HG03060 (cell line): ENCODE data around the gene C2orf68.
"Not testable (repeated sequence)": the region's sequence is repeated elsewhere in the genome, so short reads cannot be mapped to it uniquely, and the experiment has no call there.

ENCODE experiments used
- ATAC-seq: cut with Tn5 transposase; IDR thresholded peaks from one replicate; pipeline ENCODE4 v1.9.1; 2021; ENCODE audit warnings: low read depth, moderate number of reproducible peaks; ENCODE audit not compliant: unreplicated experiment

Gene C2orf68

DNA sequence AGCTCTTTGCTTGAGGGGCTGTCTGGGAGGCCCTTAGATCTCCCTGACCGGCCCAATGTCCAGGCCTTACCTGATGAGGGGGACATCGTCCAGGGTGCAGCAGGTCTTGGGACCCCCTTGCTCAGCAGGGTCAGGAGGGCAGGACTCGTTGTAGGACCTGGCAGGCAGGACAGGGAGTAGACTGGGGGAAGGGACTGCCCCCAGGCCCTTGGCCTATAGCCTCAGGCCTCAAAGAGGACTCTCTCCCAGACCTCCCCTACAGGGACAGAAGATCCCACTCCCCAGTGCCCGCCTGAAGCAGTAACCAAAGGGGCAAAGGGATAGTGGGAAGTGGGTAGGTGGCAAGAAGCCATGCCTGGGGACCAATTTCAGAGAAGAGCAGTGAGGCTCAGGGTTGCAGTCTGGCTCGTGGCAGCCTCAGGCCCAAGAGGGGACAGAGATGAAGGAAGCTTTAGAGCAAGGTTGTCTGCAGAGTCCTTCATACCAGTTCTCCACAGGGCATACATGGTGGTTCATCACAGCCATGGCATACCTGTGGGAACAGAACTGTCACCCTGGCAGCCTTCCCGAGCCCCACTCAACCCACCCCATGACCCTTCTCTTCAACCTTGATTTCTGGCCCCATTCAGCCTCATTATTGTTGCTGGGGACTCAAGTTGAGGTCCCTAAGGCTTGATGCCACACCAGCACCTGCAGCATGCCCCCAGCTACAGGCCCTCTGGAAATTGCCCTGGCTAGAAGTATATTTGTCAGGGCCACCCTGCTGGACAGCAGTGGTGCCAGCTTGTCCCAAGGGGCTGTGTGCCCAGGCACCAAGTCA, 10.7 kb downstream of the C2orf68 start:
- ATAC-seq = no peak

DNA sequence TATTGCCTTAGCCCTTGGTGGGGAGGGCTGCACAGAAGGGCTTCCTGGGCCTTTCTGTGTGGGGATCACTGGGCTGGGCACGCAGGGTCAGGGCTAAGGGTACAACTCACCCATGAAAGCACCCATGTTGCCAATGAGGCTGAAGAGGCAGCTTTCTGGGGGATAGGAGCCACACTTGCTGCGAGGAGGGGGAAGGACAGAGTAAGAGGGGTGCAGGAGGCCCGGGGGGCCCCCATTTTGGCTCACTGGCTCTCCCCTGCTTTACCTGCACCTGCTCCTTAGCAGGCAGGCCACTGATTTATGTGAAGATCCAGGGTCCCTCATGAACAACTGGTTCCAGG, 11.7 kb downstream of the C2orf68 start:
- no peak for ATAC-seq

DNA sequence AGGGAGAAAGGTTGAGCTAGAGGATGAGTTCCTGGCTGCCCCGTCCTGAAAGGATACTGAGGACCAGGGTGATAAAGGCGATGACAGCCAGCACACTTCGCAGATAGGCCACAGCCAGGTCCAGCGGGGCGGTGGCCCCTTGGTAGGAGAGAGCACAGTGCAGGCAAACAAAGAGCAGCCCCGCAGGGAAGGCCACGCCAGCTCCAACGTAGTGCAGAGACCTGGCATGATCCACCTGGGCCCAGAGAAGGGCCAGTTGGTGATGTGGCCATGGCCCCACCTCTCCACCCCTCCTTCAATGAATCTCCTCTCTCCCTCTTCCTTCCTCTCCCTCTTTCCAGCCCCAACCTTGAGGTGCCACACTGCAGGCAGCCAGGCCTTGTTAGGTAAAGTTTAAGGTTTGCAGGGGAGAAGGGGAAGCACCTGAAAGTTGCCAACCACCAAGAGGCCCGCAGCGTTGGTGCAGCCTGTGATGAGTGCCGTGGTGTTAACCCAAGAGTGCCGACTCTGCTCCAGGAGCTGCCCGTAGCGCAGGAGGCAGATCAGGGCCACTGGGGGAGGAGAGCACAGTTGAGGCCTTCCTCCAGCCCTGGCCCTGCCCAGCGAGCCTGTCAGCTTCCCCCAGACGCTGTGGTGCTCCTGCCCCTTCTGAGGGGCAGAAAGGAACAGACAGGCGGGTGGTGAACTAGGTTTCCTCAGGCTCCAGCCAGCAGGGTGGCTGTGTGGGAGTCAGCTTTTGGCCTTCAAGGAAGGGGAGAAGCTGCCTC, 12.2 kb downstream of the C2orf68 start:
- ATAC-seq = no peak

DNA sequence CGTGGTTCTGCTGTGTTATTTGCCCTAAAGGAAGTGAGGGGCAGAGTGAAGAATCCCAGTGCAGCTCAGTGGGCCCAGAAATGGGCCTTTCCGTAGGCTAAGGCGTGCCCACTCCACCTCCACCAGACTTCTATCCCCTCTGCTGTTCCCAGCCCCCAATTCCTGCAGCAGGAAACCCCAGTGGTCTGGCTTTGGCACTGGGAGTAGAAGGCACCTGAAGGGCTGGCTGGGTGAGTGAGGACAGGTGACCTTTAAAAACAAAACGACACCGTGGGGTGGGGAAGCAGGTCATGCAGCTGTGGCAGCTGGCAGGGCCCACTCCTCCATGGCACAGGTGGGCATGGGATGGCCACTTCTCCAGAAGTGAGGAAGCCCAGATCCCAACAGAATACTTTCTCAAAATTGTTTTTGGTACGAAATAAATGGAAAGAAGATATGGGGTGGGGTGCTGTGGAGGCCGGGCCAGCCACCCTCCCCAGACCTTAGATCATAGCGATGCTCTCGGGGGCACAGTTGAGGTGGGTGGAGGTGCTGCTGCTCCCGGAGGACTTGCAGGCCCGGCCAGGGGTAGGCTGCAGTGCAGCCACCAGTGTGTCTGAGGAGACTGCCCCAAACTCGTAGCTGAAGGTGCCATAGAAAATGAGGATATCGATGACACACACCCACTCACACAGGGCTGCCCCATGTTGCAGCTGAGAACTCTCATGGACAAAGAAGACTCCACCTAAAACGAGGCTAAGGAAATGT, 13.1 kb downstream of the C2orf68 start:
- ATAC-seq = no peak

DNA sequence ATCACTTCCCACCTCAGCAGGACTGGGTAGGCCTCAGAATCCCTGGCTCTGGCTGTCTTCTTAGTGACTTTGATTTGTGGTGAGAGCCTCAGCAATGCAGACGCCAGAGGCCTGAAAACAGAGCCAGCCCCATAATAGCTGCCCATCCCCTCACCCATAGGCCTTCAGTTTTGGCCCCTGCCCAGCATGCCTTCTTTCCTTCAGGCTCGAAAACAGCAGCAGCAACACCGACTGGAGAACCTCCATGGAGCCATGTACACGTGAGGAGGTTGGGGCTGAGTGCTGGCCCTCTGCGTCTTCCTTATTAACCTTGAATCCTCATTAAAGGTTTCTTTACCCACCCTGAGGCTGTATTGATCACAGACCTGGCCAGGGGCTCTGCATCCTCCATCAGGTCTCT, 14.6 kb downstream of the C2orf68 start:
- ATAC-seq = no peak

DNA sequence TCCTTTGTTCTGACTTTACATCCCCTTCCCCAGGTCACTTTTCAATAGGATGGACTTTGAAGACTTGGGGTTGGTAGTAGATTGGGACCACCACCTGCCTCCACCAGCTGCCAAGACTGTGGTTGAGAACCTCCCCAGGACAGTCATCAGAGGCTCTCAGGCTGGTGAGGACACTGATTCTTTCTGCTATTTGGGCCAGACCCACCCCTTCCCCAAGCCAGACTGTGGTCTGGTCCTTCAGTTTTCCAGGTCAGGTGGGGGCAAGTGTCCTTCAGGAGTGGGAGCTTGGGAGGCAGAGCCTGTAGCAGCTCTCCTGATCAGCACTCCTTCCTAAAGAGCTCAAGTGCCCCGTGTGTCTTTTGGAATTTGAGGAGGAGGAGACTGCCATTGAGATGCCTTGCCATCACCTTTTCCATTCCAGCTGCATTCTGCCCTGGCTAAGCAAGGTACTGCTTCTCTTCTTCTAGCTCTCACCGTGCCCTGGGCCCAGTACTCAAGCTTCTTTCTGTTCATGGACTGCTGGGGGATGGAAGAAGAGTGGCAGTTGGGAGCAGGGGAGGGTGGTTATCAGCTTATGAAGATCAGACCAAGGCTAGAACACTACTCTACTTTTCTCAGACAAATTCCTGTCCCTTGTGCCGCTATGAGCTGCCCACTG, 15.3 kb downstream of the C2orf68 start:
- no peak for ATAC-seq

DNA sequence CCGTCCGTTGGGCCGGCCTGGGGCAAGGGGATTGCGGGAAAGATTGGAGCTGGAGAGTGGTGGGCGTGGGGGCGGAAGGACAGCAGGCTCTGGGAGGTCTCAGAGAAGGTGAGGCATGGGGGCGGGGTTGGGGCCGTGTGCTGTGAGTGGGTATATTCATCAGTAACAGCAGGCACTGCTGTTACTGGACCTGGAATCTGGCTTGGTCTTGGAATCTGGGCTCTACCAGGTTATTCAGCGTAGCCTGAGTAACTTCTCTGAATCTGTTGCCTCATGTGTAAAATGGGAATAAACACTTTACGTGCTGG, 15.9 kb downstream of the C2orf68 start:
- ATAC-seq = no peak

DNA sequence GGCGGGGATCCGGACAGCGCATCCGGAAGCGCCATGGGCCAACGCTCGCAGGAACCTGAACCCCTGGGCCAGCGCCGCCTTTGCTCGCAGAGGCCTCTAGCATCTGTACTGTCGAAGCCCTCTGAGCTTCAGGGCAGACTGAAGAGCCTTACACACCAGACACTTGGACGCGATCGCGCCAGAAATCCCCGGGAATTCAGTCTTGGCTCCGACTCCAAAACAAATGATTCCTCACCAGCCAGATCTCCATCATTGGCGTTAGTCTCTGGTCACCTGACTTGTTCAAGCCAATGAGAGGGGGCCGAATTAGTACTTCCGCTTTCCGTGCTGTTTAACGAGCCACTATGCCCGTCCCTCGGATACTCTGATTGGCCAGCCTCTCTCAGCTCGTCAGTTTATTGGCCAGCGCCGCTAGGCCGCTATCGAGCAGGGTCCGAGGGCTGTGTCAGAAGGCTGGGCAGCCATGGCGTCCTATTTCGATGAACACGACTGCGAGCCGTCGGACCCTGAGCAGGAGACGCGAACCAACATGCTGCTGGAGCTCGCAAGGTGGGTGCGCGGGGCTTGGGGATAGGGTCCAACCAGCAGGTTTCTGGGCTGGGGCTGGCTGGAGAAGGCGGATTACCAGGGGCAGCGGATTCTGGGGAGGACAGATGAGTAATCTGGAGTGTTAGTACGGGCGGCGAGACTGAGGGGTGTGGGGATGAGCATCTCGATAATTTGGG, 16.4 kb downstream of the C2orf68 start, which contains the start of gene RNF181:
Gene RNF181 (plus strand): TSS at position 445 of the 725 bp plus-strand sequence. CDS start 19 bp downstream, at position 464.
- peak; percentile 99 for ATAC-seq

DNA sequence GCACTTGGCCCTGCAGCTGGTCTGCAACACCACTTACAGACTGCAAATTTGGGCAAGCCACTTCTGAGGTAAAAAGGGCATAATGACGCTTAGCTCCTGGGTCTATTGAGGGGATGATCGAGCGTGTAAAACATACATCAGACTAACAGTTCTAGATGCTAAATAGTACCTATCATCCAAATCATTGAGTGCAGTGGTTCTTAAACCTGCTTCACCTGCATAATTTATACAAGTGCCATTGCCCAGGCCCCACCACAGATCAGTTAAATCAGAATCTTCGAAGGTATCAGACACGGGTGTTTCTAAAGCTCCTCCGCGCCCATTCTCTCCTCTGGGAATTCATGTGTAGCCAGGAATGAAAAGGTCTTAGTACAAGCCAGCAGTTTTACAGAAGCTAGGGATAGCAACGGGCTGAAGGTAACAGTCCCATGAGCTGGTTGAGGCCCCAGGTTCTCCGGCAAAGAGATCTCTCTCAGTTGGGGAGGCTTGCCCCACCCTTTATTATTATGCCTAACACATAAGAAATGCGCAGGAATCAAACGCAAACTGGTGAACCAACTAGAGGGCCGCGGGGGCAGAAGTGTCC, 17.1 kb downstream of the C2orf68 start:
- no peak for ATAC-seq

DNA sequence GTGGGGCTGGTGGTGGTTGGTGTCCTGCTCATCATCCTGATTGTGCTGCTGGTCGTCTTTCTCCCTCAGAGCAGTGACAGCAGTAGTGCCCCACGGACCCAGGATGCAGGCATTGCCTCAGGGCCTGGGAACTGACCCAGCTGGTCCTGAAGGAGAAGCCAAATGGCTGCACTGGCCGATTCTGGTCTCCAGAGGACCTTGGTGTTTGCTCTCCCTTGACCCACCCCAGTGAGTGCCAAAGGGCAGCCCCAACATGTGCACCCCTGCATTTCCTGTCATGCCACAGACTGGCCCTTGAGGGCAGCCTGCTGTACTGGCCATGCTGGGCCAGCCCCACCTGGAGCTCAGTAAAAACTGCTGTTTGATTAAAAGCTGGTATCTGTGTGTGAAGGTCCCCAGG, 18.8 kb downstream of the C2orf68 start:
- no peak for ATAC-seq

DNA sequence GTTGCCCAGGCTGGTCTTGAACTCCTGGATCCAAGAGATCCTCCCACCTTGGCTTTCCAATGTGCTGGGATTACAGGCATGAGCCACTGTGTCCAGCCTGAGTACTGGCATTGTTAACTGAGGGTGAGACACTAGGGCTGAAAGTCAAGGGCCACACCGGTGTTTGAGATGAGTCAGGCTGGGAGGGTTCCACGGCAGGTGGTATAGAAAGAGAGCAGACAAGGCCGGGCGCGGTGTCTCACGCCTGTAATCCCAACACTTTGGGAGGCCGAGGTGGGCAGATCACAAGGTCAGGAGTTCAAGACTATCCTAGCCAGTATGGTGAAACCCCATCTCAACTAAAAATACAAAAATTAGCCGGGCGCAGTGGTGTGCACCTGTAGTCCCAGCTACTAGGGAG, 19.6 kb downstream of the C2orf68 start:
- not testable (repeated sequence) for ATAC-seq

DNA sequence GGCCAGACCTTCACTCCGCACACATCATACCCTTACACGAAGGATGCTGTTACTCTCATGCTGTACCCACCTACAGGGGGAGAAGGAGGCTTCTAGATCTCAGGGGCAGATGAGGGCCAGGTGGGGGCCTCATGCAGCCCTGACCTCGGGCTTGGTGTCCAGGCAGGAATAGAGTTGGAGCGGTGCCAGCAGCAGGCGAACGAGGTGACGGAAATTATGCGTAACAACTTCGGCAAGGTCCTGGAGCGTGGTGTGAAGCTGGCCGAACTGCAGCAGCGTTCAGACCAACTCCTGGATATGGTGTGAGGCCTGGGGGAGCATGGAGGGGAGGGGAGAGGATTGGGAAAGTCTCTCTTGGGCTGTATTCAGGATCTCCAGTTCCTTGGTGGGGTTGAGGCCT, 20.3 kb downstream of the C2orf68 start:
- no peak for ATAC-seq

DNA sequence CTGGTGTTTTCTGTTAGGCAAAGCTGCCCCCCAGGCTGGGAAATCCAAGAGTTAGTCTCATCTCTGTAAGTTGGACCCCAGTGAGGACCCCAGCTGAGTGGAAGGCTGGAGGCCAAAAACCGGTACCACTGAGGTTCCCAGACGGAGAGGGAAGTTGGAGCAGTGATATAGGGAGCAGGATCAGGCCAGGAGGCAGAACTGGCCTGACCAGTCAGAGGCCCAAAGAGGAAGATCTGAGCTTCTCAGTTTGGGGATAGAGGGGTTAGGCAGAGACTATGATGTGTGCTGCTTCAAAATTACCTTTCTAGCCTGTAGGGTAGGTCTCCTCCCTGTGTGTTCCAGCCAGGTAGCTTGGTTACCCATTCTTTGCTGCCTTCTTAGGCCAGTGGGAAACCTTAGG, 20.9 kb downstream of the C2orf68 start:
- no peak for ATAC-seq

DNA sequence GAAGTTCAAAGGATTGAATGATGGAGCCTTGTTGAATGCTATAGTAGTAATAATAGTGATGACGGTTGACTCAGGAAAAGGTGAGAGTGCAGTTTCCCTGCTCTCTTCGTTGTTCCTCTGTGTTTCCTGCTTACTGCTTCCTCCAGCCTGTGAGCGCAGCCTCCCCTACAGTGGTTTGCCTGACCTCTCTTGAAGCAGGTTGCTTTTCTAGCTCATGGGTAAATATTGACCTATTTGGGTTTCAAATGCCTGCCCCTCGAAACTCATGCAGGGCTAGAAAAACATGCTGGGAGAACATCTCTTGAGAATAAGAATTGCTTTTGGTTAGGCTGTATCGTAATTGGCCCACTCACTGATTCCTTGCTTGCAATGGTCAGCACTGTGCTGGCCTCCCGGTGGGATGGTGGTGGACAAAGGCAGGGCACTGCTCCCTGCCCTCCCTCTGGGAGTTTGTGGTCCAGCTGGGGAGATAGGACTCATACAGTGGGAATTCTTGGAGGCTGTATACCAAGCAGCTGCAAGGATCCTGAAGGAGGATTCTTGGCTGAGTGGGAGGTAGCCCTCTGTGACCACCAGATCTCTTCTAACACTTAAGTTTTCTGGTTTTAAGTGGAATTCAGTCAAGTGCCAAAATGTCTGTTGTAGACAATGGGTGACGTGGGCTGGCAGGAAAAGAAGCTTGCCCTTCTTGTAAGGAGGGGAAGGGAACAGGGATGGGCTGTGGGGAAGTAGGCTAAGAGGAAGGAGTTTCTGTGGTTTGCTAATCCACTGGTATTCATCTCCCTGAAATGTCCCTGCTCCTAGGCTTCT, 21.7 kb downstream of the C2orf68 start:
- ATAC-seq = no peak

DNA sequence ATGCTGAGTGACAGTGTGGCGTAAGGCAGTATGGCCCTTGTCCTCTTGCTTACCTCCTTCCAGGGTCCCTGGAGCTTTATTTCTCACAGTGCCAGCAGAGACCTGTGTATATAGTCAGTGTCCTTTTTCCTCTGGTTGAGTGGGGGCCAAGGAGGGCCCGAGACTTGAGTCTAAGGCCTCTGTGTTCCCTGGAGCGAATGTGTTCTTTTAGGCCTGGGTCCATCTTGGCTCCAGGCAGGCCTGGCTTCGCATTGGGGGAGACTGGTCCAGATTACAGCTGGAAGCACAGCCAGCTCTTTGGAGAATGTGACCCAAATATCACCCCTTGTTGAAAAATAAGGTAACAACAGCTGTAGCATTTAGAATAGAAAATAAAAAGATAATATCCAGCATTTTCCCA, 22.7 kb downstream of the C2orf68 start:
- no peak for ATAC-seq

DNA sequence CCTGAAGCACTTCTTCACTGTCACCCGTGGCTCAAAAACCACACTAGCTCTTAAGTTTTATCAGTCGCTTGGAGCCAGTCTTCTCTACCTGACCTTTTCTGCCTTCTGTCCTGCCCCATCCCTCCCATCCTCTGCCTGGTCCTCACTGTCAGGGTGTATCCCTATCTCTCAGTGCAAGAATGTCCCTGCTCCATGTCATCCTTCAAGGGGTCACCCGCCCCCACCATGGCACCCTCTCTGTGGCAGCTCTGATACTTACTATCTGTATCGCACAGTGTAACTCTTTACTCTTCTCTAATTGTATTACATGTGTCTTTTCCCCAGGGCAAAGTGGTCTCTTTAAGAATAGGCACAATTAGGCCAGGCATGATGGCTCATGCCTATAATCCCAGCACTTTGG, 23.2 kb downstream of the C2orf68 start:
- no peak for ATAC-seq

DNA sequence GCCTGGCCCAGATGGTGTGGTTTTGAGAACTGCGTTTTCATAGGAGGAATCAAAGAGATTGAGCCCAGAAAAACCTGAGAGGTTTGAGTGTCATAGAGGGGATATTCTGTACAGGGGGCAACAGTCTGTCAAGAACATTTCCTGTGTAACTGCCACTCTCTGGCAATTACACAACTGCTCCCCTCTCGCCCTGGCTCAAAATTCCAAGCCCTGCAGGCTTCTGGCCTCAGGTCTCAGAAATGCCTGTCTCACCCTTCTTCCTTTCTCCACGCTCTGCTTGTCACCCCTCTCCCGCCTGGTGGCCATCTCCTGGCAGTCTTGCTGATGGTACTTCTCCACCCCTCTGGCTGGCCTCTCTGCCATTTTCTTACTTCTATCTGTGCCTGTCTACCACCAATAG, 23.6 kb downstream of the C2orf68 start:
- no peak for ATAC-seq

DNA sequence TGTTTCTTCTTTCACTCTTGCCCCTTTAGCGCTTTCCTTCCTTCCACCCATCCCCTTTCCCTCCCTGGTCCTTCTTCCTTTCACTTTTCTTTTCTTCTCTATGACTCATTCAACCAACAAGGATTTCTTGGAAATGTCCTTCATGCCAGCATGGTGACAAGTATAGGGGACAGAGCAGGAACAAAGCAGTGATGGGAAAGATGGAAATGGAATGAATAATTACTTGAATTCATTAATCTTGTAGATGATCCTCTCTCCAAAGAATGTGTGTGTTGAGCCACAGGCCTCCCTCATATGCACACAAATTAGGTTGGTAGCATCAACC, 26.1 kb downstream of the C2orf68 start:
- ATAC-seq = no peak
